GM03348 (cell line): Measurements from ENCODE around the gene ANGPTL7.

Experiments used
- DNase-seq: peaks from one replicate; pipeline ENCODE4 v3.0.0; 2012; ENCODE audit warnings: low spot score

ANGPTL7 gene

DNA sequence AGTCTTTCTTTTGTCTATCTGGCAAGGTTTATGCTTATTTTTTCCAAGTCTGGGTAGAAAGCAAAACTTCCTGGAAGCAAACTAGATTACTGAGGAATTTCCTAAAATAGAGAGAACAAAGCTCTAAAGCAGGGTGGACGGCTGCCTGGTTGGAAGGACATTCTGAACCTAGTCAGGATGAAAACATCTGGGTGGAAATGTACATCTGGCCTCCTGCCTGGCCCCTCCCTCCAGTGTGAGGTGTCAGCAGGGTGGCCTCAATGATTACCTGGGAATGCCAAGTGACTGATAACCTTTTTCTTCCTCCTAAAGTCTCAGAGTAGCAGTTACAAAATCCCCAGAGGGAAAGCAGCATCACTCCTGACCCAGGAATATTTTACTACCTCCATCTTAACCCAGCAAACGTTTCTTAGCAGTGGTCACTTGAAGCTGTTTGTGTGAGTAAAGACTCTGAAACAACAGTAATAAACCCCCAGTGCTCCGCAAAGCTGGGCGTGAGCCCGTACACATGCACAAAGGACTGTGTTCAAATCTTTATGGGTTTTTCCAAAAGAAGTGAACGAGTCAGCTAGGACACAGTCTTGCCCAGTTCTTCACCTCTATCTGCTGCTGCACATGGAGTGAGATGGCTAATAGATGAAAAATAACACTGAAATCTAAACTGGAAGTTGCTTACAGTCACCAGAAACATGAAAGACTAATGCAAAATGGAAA lies 18.9 kb downstream of the ANGPTL7 start:
- DNase-seq, result no peak

DNA sequence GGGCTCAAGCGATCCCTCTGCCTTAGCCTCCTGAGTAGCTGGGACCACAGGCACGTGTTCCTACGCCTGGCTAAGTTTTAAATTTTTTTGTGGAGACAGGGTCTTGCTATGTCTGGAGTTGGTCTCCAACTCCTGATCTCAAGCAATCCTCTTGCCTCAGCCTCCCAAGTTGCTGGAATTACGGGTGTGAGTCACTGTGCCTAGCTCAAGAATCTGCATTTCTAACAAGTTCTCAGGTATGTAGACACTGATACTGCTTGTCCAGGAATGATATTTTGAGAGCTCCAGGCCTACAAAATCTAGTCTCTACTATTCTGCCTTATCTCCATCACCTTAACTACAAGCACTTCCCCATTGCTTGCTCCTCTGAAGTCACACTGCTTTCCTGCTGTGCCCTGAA lies 22.3 kb downstream of the ANGPTL7 start:
- no peak for DNase-seq

- no peak for DNase-seq
Observed at GRCh38 chr1:11211925-11212587, 22.9 kb downstream of the ANGPTL7 start.

- DNase-seq, result no peak
Observed at GRCh38 chr1:11214698-11215380, 25.7 kb downstream of the ANGPTL7 start.

GRCh38 chr1:11215381-11216005 lies 26.3 kb downstream of the ANGPTL7 start:
- DNase-seq, result no peak

- DNase-seq, result no peak
Observed at GRCh38 chr1:11216074-11216473, 26.9 kb downstream of the ANGPTL7 start.

DNA sequence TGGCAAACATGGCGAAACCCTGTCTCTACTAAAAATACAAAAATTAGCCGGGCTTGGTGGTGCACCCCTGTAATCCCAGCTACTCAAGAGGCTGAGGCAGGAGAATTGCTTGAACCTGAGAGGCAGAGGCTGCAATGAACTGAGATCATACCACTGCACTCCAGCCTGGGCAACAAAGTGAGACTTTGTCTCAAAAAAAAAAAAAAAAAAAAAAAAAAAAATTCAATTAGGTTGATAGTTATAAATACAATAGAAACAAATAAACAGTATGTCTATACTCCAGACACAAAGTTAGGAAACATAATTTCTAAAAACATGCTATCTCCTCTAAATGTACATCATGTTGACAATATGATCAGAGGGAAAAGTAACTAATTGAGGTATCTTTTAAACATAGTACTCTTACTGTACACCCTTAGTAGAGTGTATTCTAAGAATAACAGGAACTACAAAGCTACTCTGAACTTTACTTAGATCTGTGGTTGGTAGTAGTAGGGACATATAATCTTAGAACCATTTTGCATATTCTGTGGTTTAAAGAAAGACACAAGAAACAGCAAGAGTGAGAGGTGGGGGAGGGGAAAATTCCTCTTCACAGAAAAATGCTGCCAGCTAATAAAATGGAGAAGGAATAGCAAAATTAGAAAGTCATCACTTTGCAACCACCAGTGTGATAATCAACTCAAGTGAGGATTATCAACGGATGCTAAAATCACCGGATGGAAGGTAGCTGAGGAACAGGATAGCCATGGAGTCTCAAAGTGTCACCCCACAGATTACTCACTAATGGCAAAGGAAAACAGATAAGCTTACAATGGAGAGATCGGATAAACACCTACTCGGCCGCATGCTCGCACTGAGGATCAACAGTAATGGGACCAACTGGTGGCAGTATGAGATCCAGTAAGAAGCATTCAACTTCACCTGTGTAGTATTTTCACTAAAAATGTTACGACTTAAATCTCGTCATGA lies 38.2 kb downstream of the ANGPTL7 start:
- DNase-seq, result no peak

DNA sequence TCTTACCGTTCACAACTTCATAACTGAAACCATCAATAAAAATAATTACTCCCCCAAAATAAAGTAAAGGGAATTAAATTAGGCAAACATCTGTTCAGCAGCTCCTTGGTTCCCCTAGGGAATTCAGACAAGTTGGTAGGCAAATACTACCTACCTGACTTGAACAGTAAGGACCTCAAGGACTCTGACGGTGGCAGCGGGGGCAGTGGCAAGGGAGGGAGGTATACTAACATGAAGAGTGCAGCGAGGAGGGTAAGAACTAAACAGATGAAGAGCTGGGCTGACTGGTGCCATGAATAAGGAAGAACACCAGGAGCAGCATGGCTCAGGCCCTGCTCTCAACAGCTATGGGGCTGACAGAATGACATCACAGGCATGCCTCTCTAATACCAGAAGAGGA lies 40.0 kb downstream of the ANGPTL7 start:
- DNase-seq, result no peak

DNA sequence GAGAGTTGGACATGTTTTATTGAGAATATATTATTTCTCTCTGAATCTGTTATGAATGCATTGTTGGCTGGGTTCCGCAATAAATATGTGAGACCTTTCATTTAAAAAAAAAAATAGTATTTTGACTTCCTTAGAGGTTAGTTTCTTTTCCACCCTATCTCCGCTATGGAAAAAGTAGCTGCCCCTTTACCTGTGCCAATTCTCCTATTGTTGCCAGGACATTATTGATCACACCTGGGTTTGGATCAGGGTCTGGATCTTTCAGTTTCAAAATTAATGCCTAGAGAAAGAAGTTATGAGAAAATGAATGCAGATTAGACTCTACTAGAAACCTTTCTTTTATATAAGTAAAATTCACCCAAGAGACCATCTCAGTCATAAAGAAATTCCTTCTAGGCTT lies 44.1 kb downstream of the ANGPTL7 start:
- no peak for DNase-seq

- DNase-seq, result no peak
Observed at GRCh38 chr1:11237356-11237755, 48.2 kb downstream of the ANGPTL7 start.

GRCh38 chr1:11238311-11238710 lies 49.2 kb downstream of the ANGPTL7 start:
- DNase-seq, result no peak

GRCh38 chr1:11245248-11245647 lies 56.1 kb downstream of the ANGPTL7 start:
- DNase-seq, result no peak
